BJ (cell line): ENCODE results near the gene SELENOF. TPM values are rescaled to one million over a fixed set of nuclear protein-coding genes. Genes with fewer than 3 reads are reported as not detected.

Experiments
- CTCF ChIA-PET: fragments of 350-600 bp; formaldehyde crosslinking; extraction: SDS; loops from one replicate; lab custom pipeline; 2021; ENCODE audit warnings: antibody characterized with exemption, inconsistent platforms; lab: Yijun Ruan, JAX
- POLR2A ChIA-PET: fragments of 300-600 bp; sonication (Branson Sonifier 250); formaldehyde crosslinking; extraction: SDS; loops from one replicate; lab custom pipeline; 2021; ENCODE audit warnings: antibody characterized with exemption; lab: Charles Lee
- DNase-seq: peaks from one replicate; pipeline ENCODE4 v3.0.0-alpha.2; 2011; ENCODE audit warnings: low read depth
- H3K27me3 ChIP-seq: 2 replicates; pipeline ENCODE4 v1.6.0; 2011; ENCODE audit warnings: low read length; ENCODE audit not compliant: control insufficient read depth, insufficient read depth
- H3K36me3 ChIP-seq: 2 replicates; pipeline ENCODE4 v1.5.1; 2011; ENCODE audit warnings: low read length; ENCODE audit not compliant: control insufficient read depth, insufficient read depth
- H3K4me3 ChIP-seq: 2 replicates; pipeline ENCODE4 v1.5.1; 2011; ENCODE audit warnings: low read depth, mild to moderate bottlenecking, control low read depth, low read length
- CTCF ChIP-seq: IDR thresholded peaks from 2 replicates; pipeline ENCODE4 v1.5.1; 2011; ENCODE audit warnings: low read depth, mild to moderate bottlenecking, control low read depth, inconsistent platforms, low read length, moderate library complexity; ENCODE audit not compliant: insufficient read depth
- polyA plus RNA-seq: library from polyadenylated mRNA; depleted of rRNA; stranded (reverse); fragments of >200 nt; gene quantifications from 2 replicates; pipeline ENCODE4 v1.2.3, GENCODE V29; 2011

Gene SELENOF
- polyA plus RNA-seq, 1 experiment, result 115 TPM

- no peak for DNase-seq
- Histone ChIP-seq H3K4me3 (no peak overlapping the region), H3K36me3 (no peaks in the 10 kb centered on the region), H3K27me3 (no peaks in the 10 kb centered on the region)
- ChIA-PET POLR2A (no interaction called here), CTCF (interaction anchor here (0.8 to 1.6 kb wide), 2 partner anchors 47 to 448 kb away, joined by 3 to 5 read pairs; no protein-coding TSS in a partner anchor)
- TF ChIP-seq CTCF, result no peak
Observed at GRCh38 chr1:86828024-86828423, 85.9 kb downstream of the SELENOF start.

- H3K36me3 ChIP-seq, result no peaks in the 10 kb centered on the region
- ChIA-PET CTCF (no interaction called here), POLR2A (no interaction called here)
- no peak for DNase-seq
- peaks cover 2% of the 10 kb centered on the region; the same call in 1 of the 2 replicates for H3K27me3 ChIP-seq
- H3K4me3 ChIP-seq, result no peak overlapping the region
- no peak for TF ChIP-seq CTCF
Observed at GRCh38 chr1:86826856-86827255, 87.1 kb downstream of the SELENOF start.

GRCh38 chr1:86825319-86825718 is 88.6 kb downstream of the SELENOF start:
- H3K27me3 ChIP-seq, result peaks cover 4% of the 10 kb centered on the region
- no peaks in the 10 kb centered on the region for H3K36me3 ChIP-seq
- DNase-seq, result peak; percentile 19
- POLR2A ChIA-PET, result no interaction called here
- TF ChIP-seq CTCF, result no peak
- no peak overlapping the region for H3K4me3 ChIP-seq
- CTCF ChIA-PET, result interaction anchor here (1.0 to 1.4 kb wide), 4 partner anchors 8 to 304 kb away, joined by 3 to 5 read pairs (median 5); no protein-coding TSS in a partner anchor

- POLR2A ChIA-PET, result no interaction called here
- peaks cover 4% of the 10 kb centered on the region for H3K27me3 ChIP-seq
- no peak for DNase-seq
- no peak overlapping the region for H3K4me3 ChIP-seq
- no peaks in the 10 kb centered on the region for H3K36me3 ChIP-seq
- CTCF ChIA-PET, result interaction anchor here (0.9 kb wide), 1 partner anchor 9 kb away, joined by 4 read pairs; no protein-coding TSS in a partner anchor
- TF ChIP-seq CTCF, result no peak
Observed at GRCh38 chr1:86823821-86824500, 90.0 kb downstream of the SELENOF start.

- ChIA-PET POLR2A (no interaction called here), CTCF (interaction anchor here (0.9 kb wide), 1 partner anchor 10 kb away, joined by 4 read pairs; no protein-coding TSS in a partner anchor)
- DNase-seq, result no peak
- H3K27me3 ChIP-seq, result peaks cover 4% of the 10 kb centered on the region
- no peak overlapping the region for H3K4me3 ChIP-seq
- TF ChIP-seq CTCF, result no peak
- no peaks in the 10 kb centered on the region for H3K36me3 ChIP-seq
Observed at GRCh38 chr1:86823386-86823785, 90.5 kb downstream of the SELENOF start.
